Spleen (tissue), 7 donors: ENCODE results near the gene TRIM21.

Source experiments
- CTCF ChIP-seq, 11 experiments: fragments of 200-600 bp in 7 of 11; fragments of 450-650 bp in 4 of 11; sonication (generic) in 4 of 11; IDR thresholded peaks in 8 of 11; conservative IDR thresholded peaks in 3 of 11; 1 replicate in 7 of 11; 2 replicates in 4 of 11; pipeline versions ENCODE4 v1.4.0 to v1.8.0; 2016 to 2021; ENCODE audit warnings: antibody characterized with exemption in 11 of 11, inconsistent platforms in 4 of 11, mild to moderate bottlenecking in 1 of 11
- POLR2A ChIP-seq, 3 donors: fragments of 450-650 bp; IDR thresholded peaks; one replicate each; pipeline ENCODE4 v1.5.1; 2017; ENCODE audit warnings: antibody characterized with exemption in 3 of 3, mild to moderate bottlenecking in 1 of 3
- POLR2AphosphoS5 ChIP-seq, 3 donors: sonication (generic); formaldehyde crosslinking; IDR thresholded peaks; one replicate each; pipeline ENCODE4 v1.5.1; 2017; ENCODE audit warnings: antibody characterized with exemption in 3 of 3
- donor health status: DM: no; HTN: no; CAD: no; lungs with moderate emphysema.
- donor health status: DM: no; HTN: no; CAD: no.
- donor health status: DM: no; HTN: no; CAD: no.

DNA sequence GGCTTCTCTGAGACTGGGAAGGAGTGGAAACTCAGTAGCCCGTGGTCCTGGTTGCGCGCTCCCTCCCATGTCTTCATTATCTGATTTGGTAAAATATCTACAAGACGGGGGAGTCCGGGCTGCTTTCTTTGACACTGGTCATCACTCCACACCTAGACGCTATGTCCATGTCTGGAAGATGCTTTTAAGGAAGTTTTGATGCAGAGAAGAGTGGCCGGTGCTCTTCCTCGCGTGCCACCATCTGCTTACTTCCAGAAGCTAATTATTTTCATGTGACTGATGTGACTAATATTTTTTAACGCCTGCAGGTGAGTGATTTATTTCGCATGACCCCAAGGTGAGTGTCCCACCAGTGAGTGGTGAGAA, 339 bp upstream of the TRIM21 start:
- TF ChIP-seq CTCF (IDR thresholded peaks at IDR 0.05 in 8 of 11, conservative IDR thresholded peaks at IDR 0.05 in 3 of 11) (no peak), POLR2AphosphoS5 (IDR thresholded peaks at IDR 0.05) (no peak), POLR2A (IDR thresholded peaks at IDR 0.05) (no peak)
